ENCODE results near the gene GRB2.

DNA sequence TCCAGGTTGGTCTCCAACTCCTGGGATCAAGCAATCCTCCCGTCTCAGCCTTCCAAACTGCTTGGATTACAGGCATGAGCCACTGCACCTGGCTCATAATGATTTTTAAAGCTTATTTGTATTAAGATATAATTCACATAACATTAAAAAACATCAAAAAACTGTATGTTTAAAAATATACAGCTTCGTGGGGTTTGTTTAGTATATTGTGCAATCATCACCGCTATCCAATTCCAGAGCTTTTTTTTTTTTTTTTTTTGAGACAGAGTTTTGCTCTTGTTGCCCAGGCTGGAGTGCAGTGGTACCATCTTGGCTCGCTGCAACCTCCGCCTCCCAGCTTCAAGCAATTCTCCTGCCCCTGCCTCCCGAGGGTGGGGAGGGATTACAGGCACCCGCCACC is 105.2 kb downstream of the GRB2 start:
- TF ChIP-seq EZH2phosphoT487 (IDR thresholded peaks at IDR 0.05; ENCODE audit: insufficient read depth, low read depth) (no peak), EZH2 (IDR thresholded peaks at IDR 0.05; ENCODE audit: insufficient read depth, poor library complexity, severe bottlenecking) (no peak)

All from GM23248 (cell line).